ENCODE data around the gene LMX1B. TPM values are rescaled to one million over a fixed set of nuclear protein-coding genes. Genes with fewer than 3 reads are reported as not detected.

Gene LMX1B
- total and polyA plus RNA-seq, 2 of the 4 experiments (the other 2 are of a cell fraction) = not detected

- Histone ChIP-seq H4K91ac (ENCODE audit: insufficient read depth, low read depth, low read length) (no peak overlapping the region), H3K9me3 (ENCODE audit: control insufficient read depth, insufficient read depth, low read length) (no peaks in the 10 kb centered on the region), H3K27ac (ENCODE audit: insufficient read depth, low read length) (no peak overlapping the region), H3K36me3 (ENCODE audit: control insufficient read depth, insufficient read depth, low read length) (no peaks in the 10 kb centered on the region), H3K27me3 (ENCODE audit: control insufficient read depth, insufficient read depth, low read length) (peaks cover 48% of the 10 kb centered on the region), H3K9me1 (ENCODE audit: insufficient read depth, low read length) (no peaks in the 10 kb centered on the region), H3K4me2 (ENCODE audit: low read depth, low read length) (no peak overlapping the region), H4K8ac (ENCODE audit: low read depth in 2 of 2, low read length in 2 of 2) (no peak overlapping the region), H2AFZ (replicated peaks; ENCODE audit: low read length, poor library complexity) (no peak overlapping the region), H3K9ac (ENCODE audit: low read depth, low read length) (no peak overlapping the region), H4K5ac (ENCODE audit: low read depth, low read length) (no peak overlapping the region), H3K79me1 (ENCODE audit: low read depth in 1 of 2, low read length in 2 of 2) (no peaks in the 10 kb centered on the region), H2BK120ac (ENCODE audit: low read depth, low read length) (no peak overlapping the region), H2BK15ac (ENCODE audit: low read depth, low read length) (no peak overlapping the region), H3K23ac (ENCODE audit: low read depth, low read length) (no peak overlapping the region), H2BK5ac (ENCODE audit: low read depth, low read length, poor library complexity, severe bottlenecking) (no peak overlapping the region), H2AK5ac (ENCODE audit: low read depth, low read length) (no peak overlapping the region), H2BK20ac (ENCODE audit: low read depth, low read length) (no peak overlapping the region), H3K4ac (ENCODE audit: low read depth, low read length) (no peak overlapping the region), H3K4me3 (ENCODE audit: insufficient read depth, low read depth, low read length) (no peak overlapping the region), H3K56ac (ENCODE audit: extremely low read depth, insufficient read depth, low read length) (no peak overlapping the region), H4K20me1 (ENCODE audit: insufficient read depth, low read length) (no peaks in the 10 kb centered on the region; the same call in 1 of the 2 replicates), H2AK9ac (replicated peaks; ENCODE audit: low read depth, low read length, poor library complexity) (no peak overlapping the region), H3K18ac (ENCODE audit: low read depth, low read length) (no peak overlapping the region), H3K14ac (replicated peaks; ENCODE audit: low read depth, low read length) (no peak overlapping the region), H3K4me1 (ENCODE audit: control insufficient read depth, insufficient read depth, low read length) (no peaks in the 10 kb centered on the region)
- WGBS, 2 experiments (ENCODE audit: extremely low coverage in 2 of 2, insufficient read length in 1 of 2) = 28% methylated on average over 3 of the region's 5 CpGs; no CpG with 5 or more reads in 1 of the 2 experiments
- POLR2A ChIA-PET (ENCODE audit: unreplicated experiment) = no interaction called here
- BruUV-seq (replicated peaks) = no TSS peak
- CTCF ChIA-PET = no interaction called here
- dilution Hi-C loops (cut with HindIII; ENCODE audit: low sequenced_read_pairs, unreplicated experiment) = no loop called here
- TF ChIP-seq SMC3 (IDR thresholded peaks at IDR 0.05; ENCODE audit: low read depth, low read length) = no peak
- TF ChIP-seq RFX5 (IDR thresholded peaks at IDR 0.05; ENCODE audit: low read depth, low read length) = no peak
- no peak for TF ChIP-seq BHLHE40 (IDR thresholded peaks at IDR 0.05; ENCODE audit: low read depth, low read length)
- TF ChIP-seq FOS (IDR thresholded peaks at IDR 0.05; ENCODE audit: low read depth, low read length) = no peak
- no peak for TF ChIP-seq RCOR1 (IDR thresholded peaks at IDR 0.05; ENCODE audit: insufficient replicate concordance, low read length)
- no peak for TF ChIP-seq MXI1 (IDR thresholded peaks at IDR 0.05; ENCODE audit: borderline replicate concordance, low read depth, low read length)
- no peak for TF ChIP-seq MAFK (IDR thresholded peaks at IDR 0.05; ENCODE audit: low read depth, low read length)
- in situ Hi-C loops (cut with MboI; ENCODE audit: low sequenced_read_pairs) = no loop called here
- DNase-seq (no peak), ATAC-seq (ENCODE audit: low read depth) (no peak)
- intact Hi-C loops (cut with micrococcal nuclease) = no loop called here
Measured at GRCh38 chr9:126698756-126699155, 85.0 kb downstream of the LMX1B start.

All from IMR-90 (cell line).